Activated naive CD4-positive, alpha-beta T cell treated with anti-CD3 and anti-CD28 coated beads, Interleukin-2, amount 50 U/mL, for 16 hours (primary cell): ENCODE results near the gene TDRD6.

Experiments used
- DNase-seq: peaks from one replicate; pipeline ENCODE4 v3.0.0-alpha.2; 2020

The TDRD6 gene

GRCh38 chr6:46748940-46749503 lies 61.3 kb downstream of the TDRD6 start:
- no peak for DNase-seq

DNA sequence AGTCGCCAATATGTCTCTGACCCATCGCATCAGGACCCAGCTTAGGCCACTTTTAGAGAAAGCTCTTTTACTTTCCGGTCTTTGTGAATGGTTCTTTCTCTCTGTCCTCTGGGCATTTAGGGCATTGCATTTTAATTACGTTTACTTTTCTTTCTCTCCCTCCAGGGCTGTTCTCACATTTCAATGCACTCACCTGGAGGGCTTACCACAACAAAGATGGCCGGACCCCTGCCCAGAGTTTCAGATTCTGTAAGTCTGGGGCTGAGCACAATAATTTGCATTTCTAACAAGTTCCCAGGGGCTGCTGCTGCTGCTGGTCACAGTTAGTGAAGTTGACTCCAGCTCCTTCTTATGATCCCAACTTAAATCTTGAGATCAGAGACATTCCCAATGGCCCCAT lies 62.0 kb downstream of the TDRD6 start:
- no peak for DNase-seq

- no peak for DNase-seq
Measured at GRCh38 chr6:46751658-46752057, 64.0 kb downstream of the TDRD6 start.
